A549 treated with AZD9567 at 1 μM for 4 hours (cell line): ENCODE measurements around the gene NRSN1. TPM values are rescaled to one million over a fixed set of nuclear protein-coding genes. Genes with fewer than 3 reads are reported as not detected.

ENCODE experiments used
- total RNA-seq: library from RNA; stranded (reverse); fragments of 200-300 nt; extraction: Qiagen RNA extraction; gene quantifications from 5 replicates; pipeline ENCODE4 v1.2.3, GENCODE V29; 2022; ENCODE audit not compliant: insufficient read depth

Gene NRSN1
- not detected in 5 replicates for total RNA-seq

GRCh38 chr6:24125980-24126379 is at the start of gene NRSN1:
TSS of gene NRSN1 (plus strand) at chr6:24126215. CDS start at chr6:24134328, 8,113 bp downstream.

Other genes with a start within 250 kb of the NRSN1 start
- 1.8 to 3.9 TPM (median 2.5 TPM) in 5 replicates for gene DCDC2, start 231.8 kb downstream of the NRSN1 start, total RNA-seq